A549 (cell line): ENCODE data around the gene PHYKPL. TPM values are rescaled to one million over a fixed set of nuclear protein-coding genes. Genes with fewer than 3 reads are reported as not detected.

Source experiments
- ATAC-seq, 2 experiments: fragments of 200-7000 bp in 1 of 2; fragments of >200 bp in 1 of 2; cut with Nextera tagmentation in 1 of 2; cut with Tn5 transposase in 1 of 2; 3 replicates each; pipeline versions ENCODE4 v1.8.0 to v1.9.1; 2018 to 2020; ENCODE audit warnings: mild to moderate bottlenecking in 1 of 2, moderate library complexity in 1 of 2
- CTCF ChIA-PET: fragments of 300-600 bp; sonication (Branson Sonifier 250); formaldehyde crosslinking; extraction: SDS; loops from one replicate; lab custom pipeline; 2021; ENCODE audit warnings: antibody characterized with exemption, inconsistent platforms; lab: Yijun Ruan, JAX
- POLR2A ChIA-PET: fragments of 350-600 bp; formaldehyde crosslinking; extraction: SDS; loops from one replicate; lab custom pipeline; 2021; ENCODE audit warnings: antibody characterized with exemption, inconsistent platforms; lab: Yijun Ruan, JAX
- DNase-seq, 2 experiments: peaks; one replicate each; pipeline versions ENCODE4 v3.0.0 to v3.0.0-alpha.2; 2011 to 2016; ENCODE audit warnings: low read depth in 1 of 2, low spot score in 1 of 2
- FAIRE-seq: peaks from 2 replicates; lab custom pipeline; 2011; peaks lifted over from hg19 to GRCh38; lab: Jason Lieb, UNC
- H3K27ac ChIP-seq, 2 experiments: fragments of >200 bp; sonication (Bioruptor Twin); formaldehyde crosslinking; 3 replicates each; pipeline ENCODE4 v1.5.1; 2016 to 2017
- H3K4me1 ChIP-seq: fragments of >200 bp; sonication (Bioruptor Twin); formaldehyde crosslinking; 3 replicates; pipeline ENCODE4 v1.6.1; 2016
- H3K4me2 ChIP-seq: fragments of >200 bp; sonication (Bioruptor Twin); formaldehyde crosslinking; 3 replicates; pipeline ENCODE4 v1.6.1; 2016
- H3K4me3 ChIP-seq: fragments of >200 bp; sonication (Bioruptor Twin); formaldehyde crosslinking; 3 replicates; pipeline ENCODE4 v1.5.1; 2016
- H3K9me3 ChIP-seq: fragments of >200 bp; sonication (Bioruptor Twin); formaldehyde crosslinking; 3 replicates; pipeline ENCODE4 v1.6.1; 2016
- CEBPB ChIP-seq, 2 experiments: fragments of >200 bp in 1 of 2; sonication (Bioruptor Twin) in 1 of 2; formaldehyde crosslinking in 1 of 2; IDR thresholded peaks; 2 replicates each; pipeline ENCODE4 v1.6.1; 2012 to 2016
- EHMT2 ChIP-seq: fragments of 200-600 bp; sonication (generic); IDR thresholded peaks from 2 replicates; pipeline ENCODE4 v1.6.1; 2016; ENCODE audit warnings: antibody characterized with exemption, low read depth, mild to moderate bottlenecking, moderate library complexity
- EP300 ChIP-seq, 2 experiments: fragments of >200 bp; sonication (Bioruptor Twin); formaldehyde crosslinking; IDR thresholded peaks; 2 replicates in 1 of 2; 3 replicates in 1 of 2; pipeline ENCODE4 v1.6.1; 2016 to 2017
- ESRRA ChIP-seq: fragments of 150-350 bp; IDR thresholded peaks from 2 replicates; pipeline ENCODE4 v1.6.1; 2014; ENCODE audit warnings: mild to moderate bottlenecking, low read length, borderline replicate concordance
- FOSB ChIP-seq: fragments of 250-450 bp; sonication (Bioruptor Pico); IDR thresholded peaks from 2 replicates; pipeline ENCODE4 v1.5.0; 2020; ENCODE audit warnings: mild to moderate bottlenecking, moderate library complexity
- HEYL ChIP-seq: fragments of 250-450 bp; sonication (Bioruptor Pico); IDR thresholded peaks from 2 replicates; pipeline ENCODE4 v1.8.0; 2021; ENCODE audit warnings: mild to moderate bottlenecking, moderate library complexity
- HOXB5 ChIP-seq: fragments of 250-450 bp; sonication (Bioruptor Pico); IDR thresholded peaks from 2 replicates; pipeline ENCODE4 v1.5.0; 2020; ENCODE audit warnings: mild to moderate bottlenecking, moderate library complexity
- MAFK ChIP-seq: fragments of 450-650 bp; IDR thresholded peaks from 2 replicates; pipeline ENCODE4 v1.6.1; 2014; ENCODE audit not compliant: partially characterized antibody
- MYC ChIP-seq: IDR thresholded peaks from 2 replicates; pipeline ENCODE4 v1.6.1; 2012; ENCODE audit warnings: mild to moderate bottlenecking, inconsistent platforms, low read length, improper control_type of control experiment, borderline replicate concordance
- NPAS2 ChIP-seq: fragments of 250-450 bp; sonication (Bioruptor Pico); IDR thresholded peaks from 2 replicates; pipeline ENCODE4 v1.8.0; 2022; ENCODE audit warnings: mild to moderate bottlenecking, moderate library complexity, borderline replicate concordance
- POLR2AphosphoS2 ChIP-seq: conservative IDR thresholded peaks from 2 replicates; pipeline ENCODE4 v1.6.1; 2012; ENCODE audit warnings: low read length, improper control_type of control experiment, inconsistent platforms
- RAD21 ChIP-seq, 2 experiments: fragments of >200 bp in 1 of 2; sonication (Bioruptor Twin) in 1 of 2; formaldehyde crosslinking in 1 of 2; IDR thresholded peaks in 1 of 2; conservative IDR thresholded peaks in 1 of 2; 2 replicates in 1 of 2; 3 replicates in 1 of 2; pipeline ENCODE4 v1.6.1; 2012 to 2018; ENCODE audit warnings: inconsistent platforms in 1 of 2
- SREBF2 ChIP-seq: fragments of 450-650 bp; IDR thresholded peaks from 2 replicates; pipeline ENCODE4 v1.6.1; 2014; ENCODE audit warnings: mild to moderate bottlenecking, moderate library complexity
- TP53 ChIP-seq: fragments of 250-450 bp; sonication (Bioruptor Pico); IDR thresholded peaks from 2 replicates; pipeline ENCODE4 v1.5.0; 2021; ENCODE audit warnings: mild to moderate bottlenecking, moderate library complexity
- ZC3H11A ChIP-seq: fragments of 450-650 bp; IDR thresholded peaks from 2 replicates; pipeline ENCODE4 v1.6.1; 2014; ENCODE audit warnings: antibody characterized with exemption, mild to moderate bottlenecking
- ZNF302 ChIP-seq: fragments of 250-450 bp; sonication (Bioruptor Pico); IDR thresholded peaks from 2 replicates; pipeline ENCODE4 v1.9.0; 2021; ENCODE audit warnings: inconsistent platforms, mild to moderate bottlenecking, moderate library complexity
- ZSCAN20 ChIP-seq: fragments of 250-450 bp; sonication (Bioruptor Pico); IDR thresholded peaks from 2 replicates; pipeline ENCODE4 v1.8.0; 2022; ENCODE audit warnings: mild to moderate bottlenecking, moderate library complexity
- WGBS: methylation state at CpG from one replicate; pipeline ENCODE4 v1.1.6; 2017; ENCODE audit errors: missing lambda C conversion rate; 5-methylcytosine and 5-hydroxymethylcytosine counted together
- polyA plus RNA-seq, 4 experiments: library from polyadenylated mRNA; depleted of rRNA in 3 of 4; stranded (reverse); fragments of >200 nt; fragmentation: RNase III in 1 of 4; extraction: RNeasy Plus Mini Kit Qiagen cat#74134 plus additional on column Dnase treatment in 1 of 4; gene quantifications; 2 replicates in 3 of 4; 3 replicates in 1 of 4; pipeline ENCODE4 v1.2.3, GENCODE V29; 2011 to 2017
- TF ChIP-seq, protein P1 (sequence below): fragments of 150-350 bp; IDR thresholded peaks from 2 replicates; pipeline ENCODE4 v1.6.1; 2014; ENCODE audit warnings: low read depth, mild to moderate bottlenecking, low read length
- TF ChIP-seq, protein P2 (sequence below): IDR thresholded peaks from 2 replicates; pipeline ENCODE4 v1.6.1; 2012
- TF ChIP-seq, protein P3 (sequence below): IDR thresholded peaks from 2 replicates; pipeline ENCODE4 v1.6.1; 2012
- TF ChIP-seq, protein P4 (sequence below): fragments of 250-450 bp; sonication (Bioruptor Pico); IDR thresholded peaks from 2 replicates; pipeline ENCODE4 v1.5.0; 2021; ENCODE audit warnings: mild to moderate bottlenecking, moderate library complexity, borderline replicate concordance
- TF ChIP-seq, protein P5 (sequence below): IDR thresholded peaks from 2 replicates; pipeline ENCODE4 v1.6.1; 2012; ENCODE audit warnings: low read depth, borderline replicate concordance
- TF ChIP-seq, protein P6 (sequence below): fragments of >200 bp; sonication (Bioruptor Twin); formaldehyde crosslinking; IDR thresholded peaks from 2 replicates; pipeline ENCODE4 v1.6.1; 2016

Gene PHYKPL
- polyA plus RNA-seq, 2 of the 4 experiments (the other 2 are of a cell fraction), result 13.0 to 21.9 TPM

DNA sequence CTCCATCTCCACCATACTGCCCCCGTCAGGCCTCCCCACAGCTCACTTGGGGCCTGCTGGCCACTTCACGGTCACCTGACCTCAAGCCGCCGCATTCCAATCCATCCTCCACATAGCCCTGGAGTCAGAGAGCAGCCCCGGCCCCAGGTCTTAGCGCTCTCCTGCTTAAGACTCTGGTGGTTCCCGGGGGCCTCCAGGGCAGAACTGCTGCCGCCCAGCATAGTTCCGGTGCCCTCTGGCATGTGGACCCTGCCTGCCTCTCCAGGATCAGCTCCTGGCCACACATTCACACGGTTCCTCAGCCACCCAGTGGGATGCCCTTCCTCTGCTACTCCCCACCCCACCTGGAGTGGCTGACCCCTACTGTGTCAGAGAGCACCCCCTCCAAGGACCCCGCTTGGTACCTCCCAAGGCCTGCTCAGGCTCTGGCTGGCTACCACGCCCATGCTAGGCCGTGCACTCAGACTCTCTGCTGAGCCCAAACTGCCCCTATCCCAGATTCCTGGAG is 8.7 kb downstream of the PHYKPL start (continued):
- TF ChIP-seq, protein P1, sequence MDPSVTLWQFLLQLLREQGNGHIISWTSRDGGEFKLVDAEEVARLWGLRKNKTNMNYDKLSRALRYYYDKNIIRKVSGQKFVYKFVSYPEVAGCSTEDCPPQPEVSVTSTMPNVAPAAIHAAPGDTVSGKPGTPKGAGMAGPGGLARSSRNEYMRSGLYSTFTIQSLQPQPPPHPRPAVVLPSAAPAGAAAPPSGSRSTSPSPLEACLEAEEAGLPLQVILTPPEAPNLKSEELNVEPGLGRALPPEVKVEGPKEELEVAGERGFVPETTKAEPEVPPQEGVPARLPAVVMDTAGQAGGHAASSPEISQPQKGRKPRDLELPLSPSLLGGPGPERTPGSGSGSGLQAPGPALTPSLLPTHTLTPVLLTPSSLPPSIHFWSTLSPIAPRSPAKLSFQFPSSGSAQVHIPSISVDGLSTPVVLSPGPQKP, result no peak
- TF ChIP-seq HOXB5 (CRISPR knock-in tag), result no peak
- TF ChIP-seq, protein P2, sequence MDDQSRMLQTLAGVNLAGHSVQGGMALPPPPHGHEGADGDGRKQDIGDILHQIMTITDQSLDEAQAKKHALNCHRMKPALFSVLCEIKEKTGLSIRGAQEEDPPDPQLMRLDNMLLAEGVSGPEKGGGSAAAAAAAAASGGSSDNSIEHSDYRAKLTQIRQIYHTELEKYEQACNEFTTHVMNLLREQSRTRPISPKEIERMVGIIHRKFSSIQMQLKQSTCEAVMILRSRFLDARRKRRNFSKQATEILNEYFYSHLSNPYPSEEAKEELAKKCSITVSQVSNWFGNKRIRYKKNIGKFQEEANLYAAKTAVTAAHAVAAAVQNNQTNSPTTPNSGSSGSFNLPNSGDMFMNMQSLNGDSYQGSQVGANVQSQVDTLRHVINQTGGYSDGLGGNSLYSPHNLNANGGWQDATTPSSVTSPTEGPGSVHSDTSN, result no peak
- TF ChIP-seq EHMT2, result no peak
- TF ChIP-seq HEYL (CRISPR knock-in tag), result no peak
- TF ChIP-seq, protein P3, sequence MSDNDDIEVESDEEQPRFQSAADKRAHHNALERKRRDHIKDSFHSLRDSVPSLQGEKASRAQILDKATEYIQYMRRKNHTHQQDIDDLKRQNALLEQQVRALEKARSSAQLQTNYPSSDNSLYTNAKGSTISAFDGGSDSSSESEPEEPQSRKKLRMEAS, result no peak
- TF ChIP-seq POLR2AphosphoS2, result no peak
- no peak for TF ChIP-seq EP300 (IDR thresholded peaks at IDR 0.05)

DNA sequence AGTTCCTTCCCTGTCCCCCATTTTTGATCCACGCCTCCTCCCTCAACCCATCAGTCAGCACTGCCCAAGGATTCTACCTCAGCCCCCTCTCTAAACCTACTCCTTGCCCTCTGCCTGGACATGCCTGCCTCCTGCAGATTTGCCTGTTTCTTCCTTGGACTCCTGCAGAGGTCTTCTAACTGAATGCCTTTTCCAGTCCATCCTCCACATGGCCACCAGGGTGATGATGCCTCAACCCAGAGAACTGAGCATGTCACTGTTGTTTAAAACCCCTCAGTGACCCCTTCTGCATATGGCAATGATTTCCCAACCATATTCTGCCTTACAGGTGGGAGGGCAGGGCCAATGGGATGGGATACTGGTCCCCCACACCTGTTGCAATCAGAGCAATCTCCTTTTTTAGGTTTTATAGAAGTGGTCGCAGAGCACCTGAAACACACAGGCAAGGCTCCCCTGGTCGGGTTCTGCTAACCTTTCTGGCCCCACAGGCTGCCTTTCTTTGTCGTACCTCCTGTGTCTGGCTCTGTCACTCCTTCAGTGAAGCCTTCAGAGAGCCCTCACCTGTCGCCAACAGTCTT is 9.3 kb downstream of the PHYKPL start:
- H3K4me2 ChIP-seq, result no peak overlapping the region
- WGBS, result 90% methylated on average over 5 of the region's 5 CpGs
- no peak for TF ChIP-seq EHMT2
- TF ChIP-seq, protein P4, sequence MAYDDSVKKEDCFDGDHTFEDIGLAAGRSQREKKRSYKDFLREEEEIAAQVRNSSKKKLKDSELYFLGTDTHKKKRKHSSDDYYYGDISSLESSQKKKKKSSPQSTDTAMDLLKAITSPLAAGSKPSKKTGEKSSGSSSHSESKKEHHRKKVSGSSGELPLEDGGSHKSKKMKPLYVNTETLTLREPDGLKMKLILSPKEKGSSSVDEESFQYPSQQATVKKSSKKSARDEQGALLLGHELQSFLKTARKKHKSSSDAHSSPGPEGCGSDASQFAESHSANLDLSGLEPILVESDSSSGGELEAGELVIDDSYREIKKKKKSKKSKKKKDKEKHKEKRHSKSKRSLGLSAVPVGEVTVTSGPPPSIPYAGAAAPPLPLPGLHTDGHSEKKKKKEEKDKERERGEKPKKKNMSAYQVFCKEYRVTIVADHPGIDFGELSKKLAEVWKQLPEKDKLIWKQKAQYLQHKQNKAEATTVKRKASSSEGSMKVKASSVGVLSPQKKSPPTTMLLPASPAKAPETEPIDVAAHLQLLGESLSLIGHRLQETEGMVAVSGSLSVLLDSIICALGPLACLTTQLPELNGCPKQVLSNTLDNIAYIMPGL (CRISPR knock-in tag), result no peak
- no peak for TF ChIP-seq ESRRA
- no peak for TF ChIP-seq TP53 (CRISPR knock-in tag)
- TF ChIP-seq, protein P5, sequence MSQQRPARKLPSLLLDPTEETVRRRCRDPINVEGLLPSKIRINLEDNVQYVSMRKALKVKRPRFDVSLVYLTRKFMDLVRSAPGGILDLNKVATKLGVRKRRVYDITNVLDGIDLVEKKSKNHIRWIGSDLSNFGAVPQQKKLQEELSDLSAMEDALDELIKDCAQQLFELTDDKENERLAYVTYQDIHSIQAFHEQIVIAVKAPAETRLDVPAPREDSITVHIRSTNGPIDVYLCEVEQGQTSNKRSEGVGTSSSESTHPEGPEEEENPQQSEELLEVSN, result no peak
- no peak for TF ChIP-seq NPAS2
- no peak for TF ChIP-seq ZNF302 (CRISPR knock-in tag)
- TF ChIP-seq, protein P3, result no peak
- no peak for TF ChIP-seq MAFK
- TF ChIP-seq MYC, result no peak
- no peak for TF ChIP-seq ZC3H11A
- TF ChIP-seq FOSB, result no peak
- TF ChIP-seq, protein P2, result no peak
- no peak for TF ChIP-seq ZSCAN20 (CRISPR knock-in tag)
- TF ChIP-seq, protein P6, sequence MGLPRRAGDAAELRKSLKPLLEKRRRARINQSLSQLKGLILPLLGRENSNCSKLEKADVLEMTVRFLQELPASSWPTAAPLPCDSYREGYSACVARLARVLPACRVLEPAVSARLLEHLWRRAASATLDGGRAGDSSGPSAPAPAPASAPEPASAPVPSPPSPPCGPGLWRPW, result no peak
- TF ChIP-seq SREBF2, result no peak
- no peak for TF ChIP-seq RAD21 (conservative IDR thresholded peaks at IDR 0.05 in 1 of 2, IDR thresholded peaks at IDR 0.05 in 1 of 2)
- TF ChIP-seq CEBPB (IDR thresholded peaks at IDR 0.05), result no peak
- TF ChIP-seq, all 56 proteins: peak for 0
- Histone ChIP-seq H3K9me3 (no peaks in the 10 kb centered on the region), H3K27ac (no peak overlapping the region), H3K4me1 (no peaks in the 10 kb centered on the region), H3K4me3 (no peak overlapping the region)
- CTCF ChIA-PET, result no interaction called here
- POLR2A ChIA-PET, result no interaction called here
- FAIRE-seq (no peak), ATAC-seq (peak; percentile 38 to 45; a peak in 4 of 6 replicates), DNase-seq (no peak)
